HepG2 (cell line): Measurements from ENCODE around the gene DYSF. TPM values are rescaled to one million over a fixed set of nuclear protein-coding genes. Genes with fewer than 3 reads are reported as not detected.

Experiments used
- CBX2 ChIP-seq, 2 experiments: fragments of 200-600 bp in 1 of 2; sonication (generic); formaldehyde crosslinking in 1 of 2; IDR thresholded peaks; 2 replicates each; pipeline versions ENCODE4 v1.7.0 to v1.8.1; 2018 to 2022; ENCODE audit warnings: low read depth in 2 of 2, low read length in 1 of 2, mild to moderate bottlenecking in 1 of 2, missing genetic modification reagents in 1 of 2
- CEBPB ChIP-seq: IDR thresholded peaks from 2 replicates; pipeline ENCODE4 v1.6.1; 2011; ENCODE audit warnings: low read depth, low read length, improper control_type of control experiment, borderline replicate concordance
- ERF ChIP-seq: IDR thresholded peaks from 2 replicates; pipeline ENCODE4 v1.6.1; 2018; ENCODE audit warnings: missing biosample characterization, missing genetic modification reagents
- HDAC6 ChIP-seq: fragments of 200-600 bp; sonication (generic); IDR thresholded peaks from 2 replicates; pipeline ENCODE4 v1.7.0; 2017; ENCODE audit warnings: mild to moderate bottlenecking, antibody characterized with exemption, low read length, low read depth
- HNRNPLL ChIP-seq: fragments of 200-400 bp; formaldehyde crosslinking; IDR thresholded peaks from 2 replicates; pipeline ENCODE4 v1.6.1; 2017; ENCODE audit warnings: mild to moderate bottlenecking, low read depth, low read length; ENCODE audit not compliant: poor library complexity, severe bottlenecking
- HOXA5 ChIP-seq: sonication (generic); formaldehyde crosslinking; IDR thresholded peaks from 2 replicates; pipeline ENCODE4 v1.4.0; 2020; ENCODE audit warnings: missing genetic modification reagents
- KDM5B ChIP-seq: sonication (generic); formaldehyde crosslinking; IDR thresholded peaks from 2 replicates; pipeline ENCODE4 v1.4.0; 2020; ENCODE audit warnings: missing genetic modification reagents, mild to moderate bottlenecking, borderline replicate concordance
- MBD4 ChIP-seq: IDR thresholded peaks from 2 replicates; pipeline ENCODE4 v1.6.1; 2012; ENCODE audit warnings: low read length, inconsistent platforms, borderline replicate concordance
- MIER2 ChIP-seq: IDR thresholded peaks from 2 replicates; pipeline ENCODE4 v1.6.1; 2016; ENCODE audit warnings: missing biosample characterization, missing genetic modification reagents
- MYNN ChIP-seq: sonication (generic); formaldehyde crosslinking; IDR thresholded peaks from 2 replicates; pipeline ENCODE4 v1.4.0; 2020; ENCODE audit warnings: mild to moderate bottlenecking, low read depth, missing genetic modification reagents
- STAT5B ChIP-seq: sonication (generic); formaldehyde crosslinking; IDR thresholded peaks from 2 replicates; pipeline ENCODE4 v1.4.0; 2020; ENCODE audit warnings: missing genetic modification reagents
- TCF12 ChIP-seq, 2 experiments: fragments of 450-650 bp in 1 of 2; sonication (generic) in 1 of 2; formaldehyde crosslinking in 1 of 2; IDR thresholded peaks; 2 replicates each; pipeline versions ENCODE4 v1.6.1 to v1.8.0; 2017 to 2022; ENCODE audit warnings: antibody characterized with exemption in 1 of 2, mild to moderate bottlenecking in 1 of 2, missing genetic modification reagents in 1 of 2, moderate library complexity in 1 of 2
- ZNF761 ChIP-seq: sonication (generic); formaldehyde crosslinking; conservative IDR thresholded peaks from 2 replicates; pipeline ENCODE4 v1.4.0; 2020; ENCODE audit warnings: mild to moderate bottlenecking, missing genetic modification reagents
- ZNF891 ChIP-seq: sonication (generic); formaldehyde crosslinking; IDR thresholded peaks from 2 replicates; pipeline ENCODE4 v1.5.0; 2020; ENCODE audit warnings: mild to moderate bottlenecking, missing genetic modification reagents
- polyA plus RNA-seq, 8 experiments: library from polyadenylated mRNA; depleted of rRNA in 3 of 8; stranded (reverse) in 7 of 8; unstranded in 1 of 8; fragments of >200 nt; fragmentation: Illumina TruSeq in 4 of 8; extraction: Trizol in 4 of 8; gene quantifications; 2 replicates each; pipeline versions ENCODE4 v1.2.1 to v1.2.3, GENCODE V29; 2011 to 2016; ENCODE audit warnings: low read depth in 4 of 8, missing spikeins in 1 of 8, mixed read lengths in 1 of 8; ENCODE audit not compliant: insufficient read depth in 1 of 8
- total RNA-seq, 5 experiments: library from RNA; depleted of rRNA; stranded (reverse); fragments of >200 nt; fragmentation: Illumina TruSeq; extraction: Trizol; gene quantifications; 2 replicates each; pipeline ENCODE4 v1.2.3, GENCODE V29; 2016; ENCODE audit warnings: low read depth in 1 of 5
- TF ChIP-seq, protein P1 (sequence below): sonication (generic); formaldehyde crosslinking; conservative IDR thresholded peaks from 2 replicates; pipeline ENCODE4 v1.8.0; 2022; ENCODE audit warnings: mild to moderate bottlenecking, moderate library complexity, missing genetic modification reagents
- TF ChIP-seq, protein P2 (sequence below): sonication (generic); formaldehyde crosslinking; IDR thresholded peaks from 2 replicates; pipeline ENCODE4 v1.4.0; 2020; ENCODE audit warnings: missing genetic modification reagents, mild to moderate bottlenecking, borderline replicate concordance
- TF ChIP-seq, protein P3 (sequence below): sonication (generic); formaldehyde crosslinking; IDR thresholded peaks from 2 replicates; pipeline ENCODE4 v1.5.0; 2020; ENCODE audit warnings: mild to moderate bottlenecking, missing genetic modification reagents, borderline replicate concordance

DYSF gene
- total and polyA plus RNA-seq, 2 of the 13 experiments (the other 11 are each of a cell fraction or from before 2014, with no cell fraction given) = 0.15 to 2.4 TPM

DNA sequence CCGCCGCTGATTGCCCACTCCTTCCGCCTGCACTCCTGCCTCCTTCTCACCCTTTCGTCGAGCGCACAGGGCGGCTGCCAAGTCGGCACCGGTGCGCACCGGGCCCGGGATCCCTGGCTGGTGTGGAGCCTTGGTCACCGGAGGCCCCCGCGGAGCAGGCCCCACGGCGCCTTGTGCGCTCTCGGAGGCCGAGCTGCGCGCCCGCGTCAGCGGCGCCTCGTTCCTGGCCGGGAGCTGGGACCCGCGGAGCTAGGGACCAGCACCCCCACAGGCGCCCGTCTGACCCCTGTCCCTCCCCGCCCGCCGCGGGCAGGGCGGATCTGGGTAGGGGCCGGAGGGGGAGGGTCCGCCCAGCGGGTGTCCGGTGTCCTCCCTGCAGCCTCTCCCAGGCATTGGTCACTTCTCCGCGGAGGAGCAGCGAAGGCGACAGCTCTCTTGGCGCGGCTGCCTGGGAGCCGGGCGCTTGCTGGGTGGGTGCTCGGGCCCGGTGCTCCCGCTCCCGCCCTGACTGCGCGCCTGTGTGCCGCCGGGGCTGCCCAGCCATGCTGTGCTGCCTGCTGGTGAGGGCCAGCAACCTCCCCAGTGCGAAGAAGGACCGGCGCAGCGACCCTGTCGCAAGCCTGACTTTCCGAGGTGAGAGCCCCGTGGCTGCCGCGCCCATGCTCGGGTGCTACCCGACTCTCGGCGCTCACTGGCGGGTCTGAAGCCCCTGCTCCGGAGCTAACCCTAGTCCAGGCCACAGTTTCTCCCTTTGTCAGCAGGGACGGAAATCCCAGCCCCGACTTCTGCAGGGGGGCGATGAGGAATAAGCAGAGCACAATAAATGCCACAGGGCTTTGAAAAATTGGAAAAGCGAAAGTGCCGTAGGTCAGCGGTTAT, 13.2 kb downstream of the DYSF start (continued):
- TF ChIP-seq ZNF891 (0 out of 2 replicates have a peak, but pooled peaks have one; percentile 38), KDM5B (CRISPR knock-in tag) (peak; percentile 64; the same call in 1 of the 2 replicates), CEBPB (no peak), HDAC6 (no peak; the same call in 1 of the 2 replicates), ZNF761 (CRISPR knock-in tag) (no peak), HOXA5 (0 out of 2 replicates have a peak, but pooled peaks have one; percentile 17), CBX2 (IDR thresholded peaks at IDR 0.05; ENCODE audit: low read depth, low read length) (no peak), CBX2 (CRISPR knock-in tag; IDR thresholded peaks at IDR 0.05; ENCODE audit: low read depth) (no peak), MYNN (CRISPR knock-in tag) (no peak), MIER2 (CRISPR knock-in tag) (no peak), TCF12 (IDR thresholded peaks at IDR 0.05) (no peak), TCF12 (CRISPR knock-in tag; IDR thresholded peaks at IDR 0.05) (no peak), STAT5B (CRISPR knock-in tag) (no peak), HNRNPLL (peak; percentile 40), MBD4 (no peak), ERF (CRISPR knock-in tag) (0 out of 2 replicates have a peak, but pooled peaks have one; percentile 14)
- TF ChIP-seq, protein P1, sequence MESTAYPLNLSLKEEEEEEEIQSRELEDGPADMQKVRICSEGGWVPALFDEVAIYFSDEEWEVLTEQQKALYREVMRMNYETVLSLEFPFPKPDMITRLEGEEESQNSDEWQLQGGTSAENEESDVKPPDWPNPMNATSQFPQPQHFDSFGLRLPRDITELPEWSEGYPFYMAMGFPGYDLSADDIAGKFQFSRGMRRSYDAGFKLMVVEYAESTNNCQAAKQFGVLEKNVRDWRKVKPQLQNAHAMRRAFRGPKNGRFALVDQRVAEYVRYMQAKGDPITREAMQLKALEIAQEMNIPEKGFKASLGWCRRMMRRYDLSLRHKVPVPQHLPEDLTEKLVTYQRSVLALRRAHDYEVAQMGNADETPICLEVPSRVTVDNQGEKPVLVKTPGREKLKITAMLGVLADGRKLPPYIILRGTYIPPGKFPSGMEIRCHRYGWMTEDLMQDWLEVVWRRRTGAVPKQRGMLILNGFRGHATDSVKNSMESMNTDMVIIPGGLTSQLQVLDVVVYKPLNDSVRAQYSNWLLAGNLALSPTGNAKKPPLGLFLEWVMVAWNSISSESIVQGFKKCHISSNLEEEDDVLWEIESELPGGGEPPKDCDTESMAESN = no peak
- TF ChIP-seq, protein P2, sequence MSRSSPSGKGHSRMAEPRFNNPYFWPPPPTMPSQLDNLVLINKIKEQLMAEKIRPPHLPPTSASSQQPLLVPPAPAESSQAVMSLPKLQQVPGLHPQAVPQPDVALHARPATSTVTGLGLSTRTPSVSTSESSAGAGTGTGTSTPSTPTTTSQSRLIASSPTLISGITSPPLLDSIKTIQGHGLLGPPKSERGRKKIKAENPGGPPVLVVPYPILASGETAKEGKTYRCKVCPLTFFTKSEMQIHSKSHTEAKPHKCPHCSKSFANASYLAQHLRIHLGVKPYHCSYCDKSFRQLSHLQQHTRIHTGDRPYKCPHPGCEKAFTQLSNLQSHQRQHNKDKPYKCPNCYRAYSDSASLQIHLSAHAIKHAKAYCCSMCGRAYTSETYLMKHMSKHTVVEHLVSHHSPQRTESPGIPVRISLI (CRISPR knock-in tag) = no peak
- TF ChIP-seq, protein P3, sequence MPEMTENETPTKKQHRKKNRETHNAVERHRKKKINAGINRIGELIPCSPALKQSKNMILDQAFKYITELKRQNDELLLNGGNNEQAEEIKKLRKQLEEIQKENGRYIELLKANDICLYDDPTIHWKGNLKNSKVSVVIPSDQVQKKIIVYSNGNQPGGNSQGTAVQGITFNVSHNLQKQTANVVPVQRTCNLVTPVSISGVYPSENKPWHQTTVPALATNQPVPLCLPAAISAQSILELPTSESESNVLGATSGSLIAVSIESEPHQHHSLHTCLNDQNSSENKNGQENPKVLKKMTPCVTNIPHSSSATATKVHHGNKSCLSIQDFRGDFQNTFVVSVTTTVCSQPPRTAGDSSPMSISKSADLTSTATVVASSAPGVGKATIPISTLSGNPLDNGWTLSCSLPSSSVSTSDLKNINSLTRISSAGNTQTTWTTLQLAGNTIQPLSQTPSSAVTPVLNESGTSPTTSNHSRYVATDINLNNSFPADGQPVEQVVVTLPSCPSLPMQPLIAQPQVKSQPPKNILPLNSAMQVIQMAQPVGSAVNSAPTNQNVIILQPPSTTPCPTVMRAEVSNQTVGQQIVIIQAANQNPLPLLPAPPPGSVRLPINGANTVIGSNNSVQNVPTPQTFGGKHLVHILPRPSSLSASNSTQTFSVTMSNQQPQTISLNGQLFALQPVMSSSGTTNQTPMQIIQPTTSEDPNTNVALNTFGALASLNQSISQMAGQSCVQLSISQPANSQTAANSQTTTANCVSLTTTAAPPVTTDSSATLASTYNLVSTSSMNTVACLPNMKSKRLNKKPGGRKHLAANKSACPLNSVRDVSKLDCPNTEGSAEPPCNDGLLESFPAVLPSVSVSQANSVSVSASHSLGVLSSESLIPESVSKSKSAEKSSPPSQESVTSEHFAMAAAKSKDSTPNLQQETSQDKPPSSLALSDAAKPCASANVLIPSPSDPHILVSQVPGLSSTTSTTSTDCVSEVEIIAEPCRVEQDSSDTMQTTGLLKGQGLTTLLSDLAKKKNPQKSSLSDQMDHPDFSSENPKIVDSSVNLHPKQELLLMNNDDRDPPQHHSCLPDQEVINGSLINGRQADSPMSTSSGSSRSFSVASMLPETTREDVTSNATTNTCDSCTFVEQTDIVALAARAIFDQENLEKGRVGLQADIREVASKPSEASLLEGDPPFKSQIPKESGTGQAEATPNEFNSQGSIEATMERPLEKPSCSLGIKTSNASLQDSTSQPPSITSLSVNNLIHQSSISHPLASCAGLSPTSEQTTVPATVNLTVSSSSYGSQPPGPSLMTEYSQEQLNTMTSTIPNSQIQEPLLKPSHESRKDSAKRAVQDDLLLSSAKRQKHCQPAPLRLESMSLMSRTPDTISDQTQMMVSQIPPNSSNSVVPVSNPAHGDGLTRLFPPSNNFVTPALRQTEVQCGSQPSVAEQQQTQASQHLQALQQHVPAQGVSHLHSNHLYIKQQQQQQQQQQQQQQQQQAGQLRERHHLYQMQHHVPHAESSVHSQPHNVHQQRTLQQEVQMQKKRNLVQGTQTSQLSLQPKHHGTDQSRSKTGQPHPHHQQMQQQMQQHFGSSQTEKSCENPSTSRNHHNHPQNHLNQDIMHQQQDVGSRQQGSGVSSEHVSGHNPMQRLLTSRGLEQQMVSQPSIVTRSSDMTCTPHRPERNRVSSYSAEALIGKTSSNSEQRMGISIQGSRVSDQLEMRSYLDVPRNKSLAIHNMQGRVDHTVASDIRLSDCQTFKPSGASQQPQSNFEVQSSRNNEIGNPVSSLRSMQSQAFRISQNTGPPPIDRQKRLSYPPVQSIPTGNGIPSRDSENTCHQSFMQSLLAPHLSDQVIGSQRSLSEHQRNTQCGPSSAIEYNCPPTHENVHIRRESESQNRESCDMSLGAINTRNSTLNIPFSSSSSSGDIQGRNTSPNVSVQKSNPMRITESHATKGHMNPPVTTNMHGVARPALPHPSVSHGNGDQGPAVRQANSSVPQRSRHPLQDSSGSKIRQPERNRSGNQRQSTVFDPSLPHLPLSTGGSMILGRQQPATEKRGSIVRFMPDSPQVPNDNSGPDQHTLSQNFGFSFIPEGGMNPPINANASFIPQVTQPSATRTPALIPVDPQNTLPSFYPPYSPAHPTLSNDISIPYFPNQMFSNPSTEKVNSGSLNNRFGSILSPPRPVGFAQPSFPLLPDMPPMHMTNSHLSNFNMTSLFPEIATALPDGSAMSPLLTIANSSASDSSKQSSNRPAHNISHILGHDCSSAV (CRISPR knock-in tag) = no peak
